Hepatocyte (in vitro differentiated cells): ENCODE data around the gene GINS2.

Source experiments
- EZH2 ChIP-seq: fragments of 200-600 bp; sonication (generic); IDR thresholded peaks from 2 replicates; pipeline ENCODE4 v1.6.1; 2016; ENCODE audit warnings: antibody characterized with exemption, mild to moderate bottlenecking, borderline replicate concordance
- TF ChIP-seq, protein P1 (sequence below): fragments of 200-600 bp; sonication (generic); IDR thresholded peaks from 2 replicates; pipeline ENCODE4 v1.5.1; 2016; ENCODE audit warnings: antibody characterized with exemption, mild to moderate bottlenecking; ENCODE audit not compliant: poor library complexity

GRCh38 chr16:85640585-85640984, 48.2 kb downstream of the GINS2 start:
- TF ChIP-seq, protein P1, sequence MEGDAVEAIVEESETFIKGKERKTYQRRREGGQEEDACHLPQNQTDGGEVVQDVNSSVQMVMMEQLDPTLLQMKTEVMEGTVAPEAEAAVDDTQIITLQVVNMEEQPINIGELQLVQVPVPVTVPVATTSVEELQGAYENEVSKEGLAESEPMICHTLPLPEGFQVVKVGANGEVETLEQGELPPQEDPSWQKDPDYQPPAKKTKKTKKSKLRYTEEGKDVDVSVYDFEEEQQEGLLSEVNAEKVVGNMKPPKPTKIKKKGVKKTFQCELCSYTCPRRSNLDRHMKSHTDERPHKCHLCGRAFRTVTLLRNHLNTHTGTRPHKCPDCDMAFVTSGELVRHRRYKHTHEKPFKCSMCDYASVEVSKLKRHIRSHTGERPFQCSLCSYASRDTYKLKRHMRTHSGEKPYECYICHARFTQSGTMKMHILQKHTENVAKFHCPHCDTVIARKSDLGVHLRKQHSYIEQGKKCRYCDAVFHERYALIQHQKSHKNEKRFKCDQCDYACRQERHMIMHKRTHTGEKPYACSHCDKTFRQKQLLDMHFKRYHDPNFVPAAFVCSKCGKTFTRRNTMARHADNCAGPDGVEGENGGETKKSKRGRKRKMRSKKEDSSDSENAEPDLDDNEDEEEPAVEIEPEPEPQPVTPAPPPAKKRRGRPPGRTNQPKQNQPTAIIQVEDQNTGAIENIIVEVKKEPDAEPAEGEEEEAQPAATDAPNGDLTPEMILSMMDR = no peak
- no peak for TF ChIP-seq EZH2
